Measurements from ENCODE around the gene CD8B. TPM values are rescaled to one million over a fixed set of nuclear protein-coding genes. Genes with fewer than 3 reads are reported as not detected.

Gene CD8B
- total RNA-seq, 4 donors from 2014 or later = 5.1 TPM; not detected in 3

GRCh38 chr2:86821842-86822241 is 39.8 kb downstream of the CD8B start:
- WGBS, 2 donors (ENCODE audit: low coverage in 1 of 2) = 90 to 100% methylated on average over 1 to 6 of the region's 6 CpGs
- Histone ChIP-seq H3K9me3 (no peaks in the 10 kb centered on the region), H3K4me1 (peaks cover 0 to 13% (median 5%) of the 10 kb centered on the region in 4 donors), H3K36me3 (no peaks in the 10 kb centered on the region), H3K4me3 (no peak overlapping the region), H3K27me3 (peaks cover 3% of the 10 kb centered on the region), H3K27ac (no peak overlapping the region)
- no peak for DNase-seq
- intact Hi-C loops (cut with DNase I; ENCODE audit: low total_unique reads) = no loop called here
- in situ Hi-C loops (cut with MboI; ENCODE audit: low pct_ligation_motif_present in 1 of 4, low pct_unique_long_range_greater_than_20kb in 1 of 4, low sequenced_read_pairs in 3 of 4) = no loop called here
- TF ChIP-seq CTCF (IDR thresholded peaks at IDR 0.05) (no peak), POLR2A (IDR thresholded peaks at IDR 0.05) (no peak), EP300 (IDR thresholded peaks at IDR 0.05; ENCODE audit: low read depth) (no peak), POLR2AphosphoS5 (IDR thresholded peaks at IDR 0.05) (no peak)

- 97% methylated on average over 13 of the region's 13 CpGs; no CpG with 5 or more reads in 1 of the 2 donors for WGBS, 2 donors (ENCODE audit: low coverage in 1 of 2)
- H3K27me3 ChIP-seq = peaks cover 3% of the 10 kb centered on the region
- no peak overlapping the region for H3K27ac ChIP-seq
- no peaks in the 10 kb centered on the region for H3K36me3 ChIP-seq
- in situ Hi-C loops (cut with MboI; ENCODE audit: low pct_ligation_motif_present in 1 of 4, low pct_unique_long_range_greater_than_20kb in 1 of 4, low sequenced_read_pairs in 3 of 4) (no loop called here), intact Hi-C loops (cut with DNase I; ENCODE audit: low total_unique reads) (no loop called here)
- no peaks in the 10 kb centered on the region for H3K9me3 ChIP-seq
- no peak for TF ChIP-seq POLR2AphosphoS5 (IDR thresholded peaks at IDR 0.05)
- no peak for TF ChIP-seq POLR2A (IDR thresholded peaks at IDR 0.05)
- TF ChIP-seq CTCF (IDR thresholded peaks at IDR 0.05) = no peak
- no peak for TF ChIP-seq EP300 (IDR thresholded peaks at IDR 0.05; ENCODE audit: low read depth)
- DNase-seq = no peak
- peaks cover 0 to 13% (median 5%) of the 10 kb centered on the region in 4 donors for H3K4me1 ChIP-seq
- no peak overlapping the region for H3K4me3 ChIP-seq
Observed at GRCh38 chr2:86821306-86821705, 40.4 kb downstream of the CD8B start.

DNA sequence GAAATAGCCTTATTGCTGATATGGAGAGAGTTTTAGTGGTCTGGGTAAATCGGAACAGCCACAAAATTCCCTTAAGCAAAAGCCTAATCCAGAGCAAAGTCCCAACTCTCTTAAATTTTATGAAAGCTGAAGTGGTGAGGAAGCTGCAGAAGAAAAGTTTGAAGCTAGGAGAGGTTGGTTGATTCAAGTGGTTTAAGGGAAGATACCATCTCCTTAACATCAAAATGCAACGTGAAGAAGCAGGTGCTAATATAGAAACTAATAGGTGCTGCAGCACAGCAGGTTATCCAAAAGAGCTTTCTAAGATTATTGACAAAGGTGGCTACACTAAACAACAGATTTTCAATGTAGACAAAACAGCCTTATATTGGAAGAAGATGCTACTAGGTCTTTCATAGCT is 42.7 kb downstream of the CD8B start:
- WGBS, 2 donors (ENCODE audit: low coverage in 1 of 2) = 59 to 68% methylated on average over 2 of the region's 2 CpGs
- Histone ChIP-seq H3K4me1 (peaks cover 0 to 13% (median 5%) of the 10 kb centered on the region in 4 donors), H3K36me3 (no peaks in the 10 kb centered on the region), H3K27me3 (peaks cover 3% of the 10 kb centered on the region), H3K27ac (no peak overlapping the region), H3K9me3 (no peaks in the 10 kb centered on the region), H3K4me3 (no peak overlapping the region)
- TF ChIP-seq CTCF (IDR thresholded peaks at IDR 0.05) (no peak), POLR2A (IDR thresholded peaks at IDR 0.05) (no peak), EP300 (IDR thresholded peaks at IDR 0.05; ENCODE audit: low read depth) (no peak), POLR2AphosphoS5 (IDR thresholded peaks at IDR 0.05) (no peak)
- intact Hi-C loops (cut with DNase I; ENCODE audit: low total_unique reads) = no loop called here
- DNase-seq = no peak
- in situ Hi-C loops (cut with MboI; ENCODE audit: low pct_ligation_motif_present in 1 of 4, low pct_unique_long_range_greater_than_20kb in 1 of 4, low sequenced_read_pairs in 3 of 4) = no loop called here

GRCh38 chr2:86818114-86818801 is 43.4 kb downstream of the CD8B start:
- TF ChIP-seq EP300 (IDR thresholded peaks at IDR 0.05; ENCODE audit: low read depth) (no peak), POLR2A (IDR thresholded peaks at IDR 0.05) (no peak), CTCF (IDR thresholded peaks at IDR 0.05) (no peak)
- in situ Hi-C loops (cut with MboI; ENCODE audit: low pct_ligation_motif_present in 1 of 4, low pct_unique_long_range_greater_than_20kb in 1 of 4, low sequenced_read_pairs in 3 of 4) (no loop called here), intact Hi-C loops (cut with DNase I; ENCODE audit: low total_unique reads) (no loop called here)
- Histone ChIP-seq H3K27ac (no peak overlapping the region), H3K9me3 (no peaks in the 10 kb centered on the region), H3K4me3 (no peak overlapping the region), H3K4me1 (peaks cover 0 to 13% (median 5%) of the 10 kb centered on the region in 4 donors), H3K27me3 (peaks cover 7% of the 10 kb centered on the region), H3K36me3 (no peaks in the 10 kb centered on the region)
- no peak for DNase-seq
- WGBS, 2 donors (ENCODE audit: low coverage in 1 of 2) = 53 to 58% methylated on average over 2 to 4 of the region's 4 CpGs

All from transverse colon (tissue), 4 donors.